ENCODE measurements around the gene TP63.
"Not testable (repeated sequence)": the region's sequence is repeated elsewhere in the genome, so short reads cannot be mapped to it uniquely, and the experiment has no call there.

The TP63 gene

GRCh38 chr3:189737071-189737470, 105.9 kb downstream of the TP63 start:
- no peak for TF ChIP-seq POLR2A (IDR thresholded peaks at IDR 0.05; ENCODE audit: low read depth, low read length)
- DNase-seq (ENCODE audit: insufficient read length, low spot score), result no peak
- no peak for FAIRE-seq

DNA sequence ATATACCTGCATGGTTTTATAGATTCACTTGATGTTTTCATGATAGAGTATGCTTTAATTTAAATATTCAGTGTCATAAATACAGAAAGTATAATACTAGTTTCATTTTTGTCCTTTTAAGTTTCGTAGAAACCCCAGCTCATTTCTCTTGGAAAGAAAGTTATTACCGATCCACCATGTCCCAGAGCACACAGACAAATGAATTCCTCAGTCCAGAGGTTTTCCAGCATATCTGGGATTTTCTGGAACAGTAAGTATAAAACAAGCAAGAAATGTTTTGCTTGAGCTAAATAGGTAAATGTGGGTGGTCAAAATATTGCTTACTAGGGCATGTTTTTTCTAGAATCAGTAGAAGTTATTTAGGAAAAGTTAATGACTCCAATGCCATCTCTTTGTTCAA, 106.4 kb downstream of the TP63 start:
- no peak for FAIRE-seq
- no peak for DNase-seq (ENCODE audit: insufficient read length, low spot score)

GRCh38 chr3:189739378-189739777, 108.2 kb downstream of the TP63 start:
- no peak for TF ChIP-seq POLR2A (IDR thresholded peaks at IDR 0.05; ENCODE audit: low read depth, low read length)
- no peak for FAIRE-seq

More for the DNA sequence above, 106.4 kb downstream of the TP63 start:
- TF ChIP-seq POLR2A (IDR thresholded peaks at IDR 0.05; ENCODE audit: low read depth, low read length), result no peak

GRCh38 chr3:189740156-189740555, 109.0 kb downstream of the TP63 start:
- no peak for TF ChIP-seq POLR2A (IDR thresholded peaks at IDR 0.05; ENCODE audit: low read depth, low read length)

More at GRCh38 chr3:189739378-189739777, 108.2 kb downstream of the TP63 start:
- DNase-seq (ENCODE audit: insufficient read length, low spot score), result no peak

GRCh38 chr3:189744235-189744634, 113.0 kb downstream of the TP63 start:
- FAIRE-seq (no peak), DNase-seq (ENCODE audit: insufficient read length, low spot score) (no peak)
- TF ChIP-seq POLR2A (IDR thresholded peaks at IDR 0.05; ENCODE audit: low read depth, low read length), result no peak

More at GRCh38 chr3:189740156-189740555, 109.0 kb downstream of the TP63 start:
- no peak for DNase-seq (ENCODE audit: insufficient read length, low spot score)
- no peak for FAIRE-seq

GRCh38 chr3:189745622-189746021, 114.4 kb downstream of the TP63 start:
- FAIRE-seq (no peak), DNase-seq (ENCODE audit: insufficient read length, low spot score) (no peak)
- no peak for TF ChIP-seq POLR2A (IDR thresholded peaks at IDR 0.05; ENCODE audit: low read depth, low read length)

- DNase-seq (ENCODE audit: insufficient read length, low spot score), result no peak
- peak; percentile 11 for FAIRE-seq
- no peak for TF ChIP-seq POLR2A (IDR thresholded peaks at IDR 0.05; ENCODE audit: low read depth, low read length)
Measured at GRCh38 chr3:189748046-189748445, 116.9 kb downstream of the TP63 start.

GRCh38 chr3:189750972-189751371, 119.8 kb downstream of the TP63 start:
- not testable (repeated sequence) for DNase-seq (ENCODE audit: insufficient read length, low spot score); FAIRE-seq

GRCh38 chr3:189754356-189754755, 123.2 kb downstream of the TP63 start:
- FAIRE-seq, result no peak
- no peak for DNase-seq (ENCODE audit: insufficient read length, low spot score)
- no peak for TF ChIP-seq POLR2A (IDR thresholded peaks at IDR 0.05; ENCODE audit: low read depth, low read length)

DNA sequence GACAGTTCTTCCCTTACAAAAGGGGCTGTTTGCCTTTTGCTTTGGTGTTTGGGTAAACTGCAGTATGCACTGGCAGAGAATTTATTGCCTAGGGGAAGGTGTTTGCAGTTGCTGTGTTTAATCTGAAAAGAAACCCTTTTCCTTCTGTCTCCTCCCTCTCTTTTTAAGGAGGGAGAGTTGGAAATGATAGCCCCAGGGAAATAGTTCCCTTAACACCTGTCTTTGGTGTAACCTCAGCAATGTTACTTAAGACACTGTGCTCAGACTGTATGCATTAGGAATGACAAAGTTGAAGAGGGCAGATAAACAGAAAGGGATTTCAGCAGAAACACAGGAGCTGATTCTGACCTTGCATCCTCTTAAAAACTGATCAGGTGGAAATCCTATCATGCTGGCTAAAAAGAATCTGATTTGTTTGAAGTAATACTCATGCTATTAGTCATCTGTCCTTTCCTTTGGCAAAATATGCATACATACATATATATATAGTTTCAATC, 125.4 kb downstream of the TP63 start:
- FAIRE-seq (peak; percentile 86), DNase-seq (ENCODE audit: insufficient read length, low spot score) (no peak)
- TF ChIP-seq POLR2A (IDR thresholded peaks at IDR 0.05; ENCODE audit: low read depth, low read length), result no peak

DNA sequence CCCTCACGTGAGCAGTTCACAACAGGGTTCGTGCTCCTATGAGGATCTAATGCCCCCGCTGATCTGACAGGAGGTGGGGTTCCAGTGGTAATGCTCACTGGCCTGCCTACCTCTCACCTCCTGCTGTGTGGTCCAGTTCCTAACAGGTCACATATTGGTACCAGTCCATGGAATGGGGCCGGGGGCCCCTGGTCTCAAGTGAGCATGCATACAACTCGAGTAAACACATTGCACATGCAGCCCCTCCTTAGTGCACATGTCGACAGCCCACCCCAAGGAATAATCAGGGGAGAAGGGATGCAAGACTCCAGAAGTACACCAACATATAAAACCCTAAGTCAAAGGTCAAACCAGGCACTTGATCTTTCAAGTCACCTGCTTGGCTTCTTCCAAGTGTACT, 127.0 kb downstream of the TP63 start:
- FAIRE-seq (no peak), DNase-seq (ENCODE audit: insufficient read length, low spot score) (no peak)
- TF ChIP-seq POLR2A (IDR thresholded peaks at IDR 0.05; ENCODE audit: low read depth, low read length), result no peak

- TF ChIP-seq POLR2A (IDR thresholded peaks at IDR 0.05; ENCODE audit: low read depth, low read length), result no peak
- FAIRE-seq (peak; percentile 45), DNase-seq (ENCODE audit: insufficient read length, low spot score) (no peak)
Measured at GRCh38 chr3:189766416-189766815, 135.2 kb downstream of the TP63 start.

DNA sequence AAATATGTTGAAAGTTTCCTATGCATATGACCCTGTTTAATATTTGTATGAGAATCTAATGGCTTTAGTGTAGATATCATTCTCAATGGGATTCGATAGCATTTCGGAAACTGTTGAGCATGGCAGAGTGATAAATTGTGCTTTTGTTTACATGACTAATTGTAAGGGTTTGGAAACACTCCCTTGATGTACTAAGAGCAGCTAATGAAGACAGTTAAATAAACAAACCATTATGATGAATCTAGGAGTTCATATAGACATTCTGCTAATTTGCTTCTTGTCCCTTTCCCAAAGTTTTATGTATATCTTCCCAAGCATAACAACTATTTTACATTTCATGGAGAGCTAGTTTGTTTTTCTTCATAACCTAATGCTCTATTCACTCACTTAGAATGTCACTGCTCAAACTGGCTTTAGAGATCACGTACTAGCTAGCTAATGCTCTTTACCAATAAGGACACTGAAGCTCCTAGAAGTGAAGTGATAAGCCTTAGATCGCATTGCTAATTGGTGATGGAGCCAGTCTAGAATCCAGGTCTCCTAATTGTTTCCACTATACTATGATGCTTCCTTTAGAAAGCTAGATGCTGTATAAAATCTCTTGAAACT, 140.8 kb downstream of the TP63 start:
- no peak for DNase-seq (ENCODE audit: insufficient read length, low spot score)

GRCh38 chr3:189772584-189772983, 141.4 kb downstream of the TP63 start:
- FAIRE-seq, result no peak
- no peak for DNase-seq (ENCODE audit: insufficient read length, low spot score)
- no peak for TF ChIP-seq POLR2A (IDR thresholded peaks at IDR 0.05; ENCODE audit: low read depth, low read length)

More for the DNA sequence above, 140.8 kb downstream of the TP63 start:
- TF ChIP-seq POLR2A (IDR thresholded peaks at IDR 0.05; ENCODE audit: low read depth, low read length), result no peak
- FAIRE-seq, result no peak

- TF ChIP-seq POLR2A (IDR thresholded peaks at IDR 0.05; ENCODE audit: low read depth, low read length), result no peak
- DNase-seq (ENCODE audit: insufficient read length, low spot score) (no peak), FAIRE-seq (peak; percentile 98)
Measured at GRCh38 chr3:189773056-189773455, 141.9 kb downstream of the TP63 start.

All from H54 (cell line).